Measurements from ENCODE around the gene GYS1. TPM values are rescaled to one million over a fixed set of nuclear protein-coding genes. Genes with fewer than 3 reads are reported as not detected.

GYS1 gene
- total and polyA plus RNA-seq, 2 of the 8 experiments (the other 6 are each of a cell fraction or from before 2014, with no cell fraction given) = 30.0 to 38.7 TPM

DNA sequence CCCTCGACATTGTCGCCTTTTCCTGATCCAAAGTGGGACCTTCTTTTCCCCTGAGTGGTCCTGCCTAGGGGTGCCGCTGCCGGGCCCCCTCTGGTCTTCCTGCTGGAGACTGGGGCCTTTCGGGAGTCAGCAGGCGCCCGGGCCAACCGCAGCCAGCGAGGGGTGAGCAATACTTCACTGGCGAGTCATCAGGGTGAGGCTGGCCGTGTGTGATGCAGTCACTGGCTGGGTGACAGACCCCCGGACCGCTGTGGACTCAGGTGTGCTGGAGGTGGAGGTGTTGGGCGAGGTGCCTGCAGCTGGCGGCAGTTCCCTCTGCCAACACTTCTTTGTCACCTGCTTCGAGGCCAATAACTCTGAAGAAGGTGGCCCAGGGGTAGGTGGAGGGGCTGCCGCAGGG is 49.1 kb upstream of the GYS1 start:
- no peaks in the 10 kb centered on the region for H3K79me2 ChIP-seq (ENCODE audit: control insufficient read depth in 1 of 2, insufficient read depth in 2 of 2, low read length in 2 of 2)
- TF ChIP-seq JUND (IDR thresholded peaks at IDR 0.05; ENCODE audit: low read length) (no peak), BRCA1 (IDR thresholded peaks at IDR 0.05; ENCODE audit: low read depth, low read length) (no peak), NRF1 (IDR thresholded peaks at IDR 0.05; ENCODE audit: low read depth, low read length) (no peak), NANOG (IDR thresholded peaks at IDR 0.05; ENCODE audit: insufficient read depth, low read depth, low read length, poor library complexity, severe bottlenecking) (no peak), HDAC2 (IDR thresholded peaks at IDR 0.05; ENCODE audit: borderline replicate concordance in 1 of 2, low read depth in 2 of 2, low read length in 2 of 2) (no peak), TEAD4 (IDR thresholded peaks at IDR 0.05; ENCODE audit: low read depth, low read length) (no peak), TCF12 (IDR thresholded peaks at IDR 0.05; ENCODE audit: low read depth, low read length) (no peak), EZH2 (IDR thresholded peaks at IDR 0.05; ENCODE audit: low read depth, low read length, severe bottlenecking) (no peak), RNF2 (IDR thresholded peaks at IDR 0.05; ENCODE audit: borderline replicate concordance, low read depth, low read length, missing control alignments, poor library complexity, severe bottlenecking) (no peak), SIX5 (IDR thresholded peaks at IDR 0.05; ENCODE audit: low read depth, low read length) (no peak), GABPA (IDR thresholded peaks at IDR 0.05; ENCODE audit: borderline replicate concordance, insufficient read depth, low read length) (no peak), SP1 (IDR thresholded peaks at IDR 0.05; ENCODE audit: low read depth, low read length) (no peak), POLR2A (IDR thresholded peaks at IDR 0.05; ENCODE audit: control extremely low read depth in 1 of 2, low read depth in 2 of 2, low read length in 2 of 2) (no peak), KDM1A (IDR thresholded peaks at IDR 0.05; ENCODE audit: borderline replicate concordance, low read length) (no peak), KDM5A (IDR thresholded peaks at IDR 0.05; ENCODE audit: low read length) (no peak)

More for the DNA sequence above, 49.1 kb upstream of the GYS1 start:
- Histone ChIP-seq H4K8ac (ENCODE audit: extremely low read depth, insufficient read depth, low read length) (no peak overlapping the region), H3K23ac (ENCODE audit: insufficient read length) (no peak overlapping the region), H3K23me2 (ENCODE audit: low read depth, low read length) (no peaks in the 10 kb centered on the region), H3K4me2 (ENCODE audit: insufficient read depth in 1 of 2, low read depth in 2 of 2, low read length in 2 of 2) (no peak overlapping the region), H3K18ac (ENCODE audit: extremely low read depth, low read length) (no peak overlapping the region), H4K20me1 (replicated peaks in 1 of 2; ENCODE audit: control insufficient read depth in 1 of 2, insufficient read depth in 2 of 2, low read length in 2 of 2) (no peaks in the 10 kb centered on the region), H4K5ac (ENCODE audit: insufficient read length, low read depth, low read length) (no peak overlapping the region), H3K4ac (replicated peaks; ENCODE audit: insufficient read length, low read depth, low read length) (no peak overlapping the region), H3K14ac (ENCODE audit: insufficient read length) (no peak overlapping the region), H2AFZ (ENCODE audit: low read length) (no peak overlapping the region), H2BK120ac (replicated peaks; ENCODE audit: low read depth, low read length) (no peak overlapping the region), H3K4me3 (ENCODE audit: extremely low read depth in 1 of 4, insufficient read depth in 2 of 4, low read depth in 3 of 4, low read length in 4 of 4) (no peak overlapping the region), H3K9ac (replicated peaks in 1 of 4; ENCODE audit: extremely low read depth in 1 of 4, low read depth in 3 of 4, low read length in 3 of 4) (no peak overlapping the region), H3K56ac (replicated peaks; ENCODE audit: insufficient read length, low read depth, low read length) (no peak overlapping the region), H2BK5ac (ENCODE audit: low read depth, low read length) (no peak overlapping the region), H3K9me3 (ENCODE audit: insufficient read depth in 2 of 2, low read depth in 1 of 2, low read length in 1 of 2) (no peaks in the 10 kb centered on the region), H3K4me1 (replicated peaks in 1 of 4; ENCODE audit: control insufficient read depth in 3 of 4, insufficient read depth in 4 of 4, low read length in 3 of 4) (no peaks in the 10 kb centered on the region), H3K27me3 (replicated peaks in 1 of 4; ENCODE audit: control insufficient read depth in 3 of 4, extremely low read depth in 1 of 4, insufficient read depth in 3 of 4, low read length in 3 of 4) (no peaks in the 10 kb centered on the region), H2BK15ac (ENCODE audit: low read length) (no peak overlapping the region), H4K91ac (replicated peaks; ENCODE audit: insufficient read length, low read length) (no peak overlapping the region), H3K27ac (ENCODE audit: low read depth, low read length) (no peak overlapping the region), H2AK5ac (ENCODE audit: low read depth, low read length) (no peak overlapping the region), H2BK12ac (ENCODE audit: low read depth, low read length) (no peak overlapping the region), H2BK20ac (ENCODE audit: low read length) (no peak overlapping the region), H3K36me3 (ENCODE audit: control insufficient read depth in 2 of 4, insufficient read depth in 4 of 4, low read length in 3 of 4) (no peaks in the 10 kb centered on the region), H3K79me1 (ENCODE audit: low read depth, low read length) (no peaks in the 10 kb centered on the region)
- no peak for DNase-seq (ENCODE audit: low read depth in 1 of 2, low spot score in 2 of 2)
- WGBS, 2 experiments (ENCODE audit: extremely low coverage in 1 of 2, insufficient coverage in 1 of 2, insufficient read length in 1 of 2, insufficient replicate concordance in 2 of 2, low coverage in 1 of 2, low lambda C conversion rate in 2 of 2, missing lambda C conversion rate in 1 of 2) = 83% methylated on average over 17 of the region's 17 CpGs; no CpG with 5 or more reads in 1 of the 2 experiments
- POLR2A ChIA-PET (ENCODE audit: partially characterized antibody) = no interaction called here
- CTCF ChIA-PET (ENCODE audit: partially characterized antibody) = interaction anchor here (0.6 kb wide), 2 partner anchors 198 to 298 kb away, joined by 3 to 4 read pairs; no protein-coding TSS in a partner anchor
- no peak for FAIRE-seq

Measured in H1 (cell line).